HEK293 (cell line): Measurements from ENCODE around the gene FANCC.

Experiments
- CTCF ChIA-PET: fragments of 350-600 bp; formaldehyde crosslinking; extraction: SDS; loops from one replicate; lab custom pipeline; 2021; ENCODE audit warnings: antibody characterized with exemption; lab: Yijun Ruan, JAX
- POLR2A ChIA-PET: fragments of 300-600 bp; formaldehyde crosslinking; extraction: SDS; loops from one replicate; lab custom pipeline; 2020; ENCODE audit warnings: antibody characterized with exemption, inconsistent platforms; lab: Yijun Ruan, JAX
- H3K27ac ChIP-seq: fragments of 200-500 bp; sonication (Bioruptor generic); 2 replicates; pipeline ENCODE4 v1.5.1; 2014; ENCODE audit warnings: low read depth, low read length, control low read depth, inconsistent platforms; ENCODE audit errors: extremely low read depth
- H3K36me3 ChIP-seq, 2 experiments: fragments of 200-500 bp in 1 of 2; sonication (Bioruptor generic) in 1 of 2; 1 replicate in 1 of 2; 2 replicates in 1 of 2; pipeline ENCODE4 v1.5.1; 2014 to 2017; ENCODE audit warnings: inconsistent platforms in 2 of 2, low read length in 2 of 2; ENCODE audit not compliant: control insufficient read depth in 2 of 2, insufficient read depth in 1 of 2
- H3K4me1 ChIP-seq: fragments of 200-500 bp; sonication (Bioruptor generic); 2 replicates; pipeline ENCODE4 v1.5.1; 2014; ENCODE audit warnings: mild to moderate bottlenecking, low read length, inconsistent platforms; ENCODE audit not compliant: control insufficient read depth, insufficient read depth
- H3K4me3 ChIP-seq: 2 replicates; pipeline ENCODE4 v1.5.1; 2011; ENCODE audit warnings: low read depth, mild to moderate bottlenecking, control low read depth, low read length, moderate library complexity
- H3K9me3 ChIP-seq: fragments of 200-500 bp; sonication (Bioruptor generic); 2 replicates; pipeline ENCODE4 v1.5.1; 2014; ENCODE audit warnings: low read depth, low read length, inconsistent platforms; ENCODE audit not compliant: control insufficient read depth, insufficient read depth
- ATF2 ChIP-seq: fragments of 450-650 bp; formaldehyde crosslinking; IDR thresholded peaks from 2 replicates; pipeline ENCODE4 v1.5.1; 2016; ENCODE audit warnings: missing biosample characterization, missing genetic modification characterization, low read depth
- ELK4 ChIP-seq: IDR thresholded peaks from 2 replicates; pipeline ENCODE4 v1.6.1; 2011; ENCODE audit warnings: mild to moderate bottlenecking, low read depth, low read length, borderline replicate concordance
- GFI1B ChIP-seq: fragments of 450-650 bp; formaldehyde crosslinking; IDR thresholded peaks from 2 replicates; pipeline ENCODE4 v1.5.1; 2016; ENCODE audit warnings: missing biosample characterization, missing genetic modification characterization
- KLF7 ChIP-seq: fragments of 450-650 bp; formaldehyde crosslinking; IDR thresholded peaks from 2 replicates; pipeline ENCODE4 v1.5.1; 2016; ENCODE audit warnings: missing biosample characterization, missing genetic modification characterization, borderline replicate concordance
- SCRT2 ChIP-seq: fragments of 450-650 bp; formaldehyde crosslinking; IDR thresholded peaks from 2 replicates; pipeline ENCODE4 v1.5.1; 2016; ENCODE audit warnings: missing biosample characterization, missing genetic modification characterization
- SP2 ChIP-seq: fragments of 450-650 bp; formaldehyde crosslinking; IDR thresholded peaks from 2 replicates; pipeline ENCODE4 v1.5.1; 2016; ENCODE audit warnings: missing biosample characterization, missing genetic modification characterization
- SP3 ChIP-seq: fragments of 450-650 bp; formaldehyde crosslinking; IDR thresholded peaks from 2 replicates; pipeline ENCODE4 v1.5.1; 2016; ENCODE audit warnings: missing biosample characterization, missing genetic modification characterization
- TCF7L2 ChIP-seq: IDR thresholded peaks from 2 replicates; pipeline ENCODE4 v1.6.1; 2011; ENCODE audit warnings: low read depth, mild to moderate bottlenecking, inconsistent platforms, low read length, moderate library complexity, borderline replicate concordance
- YY1 ChIP-seq: fragments of 450-650 bp; formaldehyde crosslinking; IDR thresholded peaks from 2 replicates; pipeline ENCODE4 v1.5.1; 2018; ENCODE audit warnings: missing biosample characterization, missing genetic modification characterization
- ZNF10 ChIP-seq: fragments of 450-650 bp; formaldehyde crosslinking; IDR thresholded peaks from 2 replicates; pipeline ENCODE4 v1.5.1; 2017; ENCODE audit warnings: missing biosample characterization, missing genetic modification characterization
- ZNF112 ChIP-seq: fragments of 450-650 bp; formaldehyde crosslinking; IDR thresholded peaks from 2 replicates; pipeline ENCODE4 v1.5.0; 2017; ENCODE audit warnings: missing biosample characterization, missing genetic modification characterization
- ZNF132 ChIP-seq: fragments of 450-650 bp; formaldehyde crosslinking; IDR thresholded peaks from 2 replicates; pipeline ENCODE4 v1.5.1; 2017; ENCODE audit warnings: missing biosample characterization, missing genetic modification characterization, borderline replicate concordance
- ZNF211 ChIP-seq: fragments of 450-650 bp; formaldehyde crosslinking; IDR thresholded peaks from 2 replicates; pipeline ENCODE4 v1.5.1; 2016; ENCODE audit warnings: low read depth, missing biosample characterization, missing genetic modification characterization
- ZNF248 ChIP-seq: fragments of 450-650 bp; formaldehyde crosslinking; IDR thresholded peaks from 2 replicates; pipeline ENCODE4 v1.5.1; 2017; ENCODE audit warnings: missing biosample characterization, missing genetic modification characterization
- ZNF350 ChIP-seq: fragments of 450-650 bp; formaldehyde crosslinking; IDR thresholded peaks from 2 replicates; pipeline ENCODE4 v1.5.0; 2017; ENCODE audit warnings: missing biosample characterization, mild to moderate bottlenecking, missing genetic modification characterization
- ZNF521 ChIP-seq: fragments of 450-650 bp; formaldehyde crosslinking; IDR thresholded peaks from 2 replicates; pipeline ENCODE4 v1.5.1; 2017; ENCODE audit warnings: missing biosample characterization, mild to moderate bottlenecking, missing genetic modification characterization
- ZNF530 ChIP-seq: fragments of 450-650 bp; formaldehyde crosslinking; IDR thresholded peaks from 2 replicates; pipeline ENCODE4 v1.5.1; 2016; ENCODE audit warnings: low read depth, missing biosample characterization, missing genetic modification characterization
- ZNF544 ChIP-seq: fragments of 450-650 bp; formaldehyde crosslinking; IDR thresholded peaks from 2 replicates; pipeline ENCODE4 v1.5.0; 2017; ENCODE audit warnings: missing biosample characterization, missing genetic modification characterization
- ZNF585B ChIP-seq: fragments of 450-650 bp; formaldehyde crosslinking; IDR thresholded peaks from 2 replicates; pipeline ENCODE4 v1.5.1; 2016; ENCODE audit warnings: missing biosample characterization, missing genetic modification characterization
- ZNF596 ChIP-seq: fragments of 450-650 bp; IDR thresholded peaks from 2 replicates; pipeline ENCODE4 v1.5.0; 2018; ENCODE audit warnings: missing biosample characterization, mild to moderate bottlenecking, missing genetic modification characterization, moderate library complexity
- ZNF610 ChIP-seq: fragments of 450-650 bp; formaldehyde crosslinking; IDR thresholded peaks from 2 replicates; pipeline ENCODE4 v1.5.1; 2016; ENCODE audit warnings: missing biosample characterization, missing genetic modification characterization, borderline replicate concordance
- ZNF629 ChIP-seq: fragments of 450-650 bp; formaldehyde crosslinking; IDR thresholded peaks from 2 replicates; pipeline ENCODE4 v1.5.1; 2017; ENCODE audit warnings: missing biosample characterization, missing genetic modification characterization
- ZNF645 ChIP-seq: fragments of 450-650 bp; formaldehyde crosslinking; IDR thresholded peaks from 2 replicates; pipeline ENCODE4; 2016; ENCODE audit warnings: missing biosample characterization, missing genetic modification characterization
- TF ChIP-seq, protein P1 (sequence below): fragments of 450-650 bp; formaldehyde crosslinking; conservative IDR thresholded peaks from 2 replicates; pipeline ENCODE4 v1.5.1; 2016; ENCODE audit warnings: low read depth, missing biosample characterization, missing genetic modification characterization
- TF ChIP-seq, protein P2 (sequence below): fragments of 450-650 bp; formaldehyde crosslinking; IDR thresholded peaks from 2 replicates; pipeline ENCODE4 v1.5.1; 2016; ENCODE audit warnings: missing biosample characterization, missing genetic modification characterization

FANCC gene

DNA sequence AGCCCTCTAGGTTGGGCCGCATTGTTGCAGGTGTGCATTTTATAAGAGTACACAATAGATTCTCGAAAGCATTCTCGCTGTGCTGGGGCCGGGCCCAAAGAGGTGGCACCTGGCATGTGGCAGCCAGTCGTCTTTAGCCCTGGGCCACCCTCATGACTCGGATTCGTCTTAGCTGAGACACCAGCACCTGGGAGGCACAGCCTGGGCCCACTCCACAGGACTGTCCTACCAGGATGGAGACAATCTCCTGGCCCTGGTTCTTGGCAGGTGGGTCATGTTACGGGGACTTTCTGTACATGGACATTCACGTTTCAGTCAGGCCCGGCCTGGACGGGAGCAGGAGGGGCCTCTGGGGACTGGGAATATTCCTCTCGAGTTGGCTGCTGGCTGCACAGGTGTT, 212.5 kb downstream of the FANCC start:
- POLR2A ChIA-PET, result no interaction called here

DNA sequence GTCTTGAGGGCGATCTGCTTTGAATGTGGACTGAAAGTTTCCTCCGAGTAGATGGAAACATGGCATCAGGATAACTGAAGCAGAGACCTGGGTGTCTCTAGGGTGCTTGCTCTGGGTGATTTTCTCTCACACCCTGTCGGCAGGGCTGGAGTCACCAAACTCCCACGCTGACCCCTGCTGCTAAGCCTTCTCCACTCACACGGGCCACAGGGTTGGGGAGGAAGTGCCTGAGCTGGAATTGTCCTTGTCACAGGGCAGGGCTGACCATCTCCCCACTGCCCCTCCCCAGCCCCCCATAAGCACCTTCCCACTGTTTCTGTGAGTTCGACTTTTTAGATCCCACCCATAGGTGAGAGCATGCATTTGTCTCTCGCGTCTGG, 212.9 kb downstream of the FANCC start:
- no peak overlapping the region for H3K27ac ChIP-seq
- no peaks in the 10 kb centered on the region for H3K9me3 ChIP-seq
- TF ChIP-seq ZNF629 (tag by site-specific recombination), result no peak
- TF ChIP-seq ATF2 (tag by site-specific recombination), result no peak
- TF ChIP-seq ZNF530 (tag by site-specific recombination), result no peak
- no peak for TF ChIP-seq ZNF596 (tag by site-specific recombination)
- TF ChIP-seq, protein P1, sequence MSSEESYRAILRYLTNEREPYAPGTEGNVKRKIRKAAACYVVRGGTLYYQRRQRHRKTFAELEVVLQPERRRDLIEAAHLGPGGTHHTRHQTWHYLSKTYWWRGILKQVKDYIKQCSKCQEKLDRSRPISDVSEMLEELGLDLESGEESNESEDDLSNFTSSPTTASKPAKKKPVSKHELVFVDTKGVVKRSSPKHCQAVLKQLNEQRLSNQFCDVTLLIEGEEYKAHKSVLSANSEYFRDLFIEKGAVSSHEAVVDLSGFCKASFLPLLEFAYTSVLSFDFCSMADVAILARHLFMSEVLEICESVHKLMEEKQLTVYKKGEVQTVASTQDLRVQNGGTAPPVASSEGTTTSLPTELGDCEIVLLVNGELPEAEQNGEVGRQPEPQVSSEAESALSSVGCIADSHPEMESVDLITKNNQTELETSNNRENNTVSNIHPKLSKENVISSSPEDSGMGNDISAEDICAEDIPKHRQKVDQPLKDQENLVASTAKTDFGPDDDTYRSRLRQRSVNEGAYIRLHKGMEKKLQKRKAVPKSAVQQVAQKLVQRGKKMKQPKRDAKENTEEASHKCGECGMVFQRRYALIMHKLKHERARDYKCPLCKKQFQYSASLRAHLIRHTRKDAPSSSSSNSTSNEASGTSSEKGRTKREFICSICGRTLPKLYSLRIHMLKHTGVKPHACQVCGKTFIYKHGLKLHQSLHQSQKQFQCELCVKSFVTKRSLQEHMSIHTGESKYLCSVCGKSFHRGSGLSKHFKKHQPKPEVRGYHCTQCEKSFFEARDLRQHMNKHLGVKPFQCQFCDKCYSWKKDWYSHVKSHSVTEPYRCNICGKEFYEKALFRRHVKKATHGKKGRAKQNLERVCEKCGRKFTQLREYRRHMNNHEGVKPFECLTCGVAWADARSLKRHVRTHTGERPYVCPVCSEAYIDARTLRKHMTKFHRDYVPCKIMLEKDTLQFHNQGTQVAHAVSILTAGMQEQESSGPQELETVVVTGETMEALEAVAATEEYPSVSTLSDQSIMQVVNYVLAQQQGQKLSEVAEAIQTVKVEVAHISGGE (tag by site-specific recombination), result no peak
- no peak for TF ChIP-seq ZNF585B (tag by site-specific recombination)
- no peak for TF ChIP-seq YY1 (tag by site-specific recombination)
- TF ChIP-seq SP2 (tag by site-specific recombination), result no peak
- TF ChIP-seq GFI1B (tag by site-specific recombination), result no peak
- TF ChIP-seq ZNF248 (tag by site-specific recombination), result no peak
- no peak for TF ChIP-seq ZNF10 (tag by site-specific recombination)
- TF ChIP-seq ZNF132 (tag by site-specific recombination), result no peak
- H3K4me1 ChIP-seq, result no peaks in the 10 kb centered on the region
- CTCF ChIA-PET, result no interaction called here
- no peak overlapping the region for H3K4me3 ChIP-seq
- POLR2A ChIA-PET, result no interaction called here
- H3K36me3 ChIP-seq, result peaks cover 0 to 38% of the 10 kb centered on the region in 2 experiments; a peak in 1 of 3 replicates

More for the DNA sequence above, 212.5 kb downstream of the FANCC start:
- Histone ChIP-seq H3K36me3 (peaks cover 0 to 40% of the 10 kb centered on the region in 2 experiments; a peak in 1 of 3 replicates), H3K27ac (no peak overlapping the region), H3K9me3 (no peaks in the 10 kb centered on the region), H3K4me1 (no peaks in the 10 kb centered on the region), H3K4me3 (no peak overlapping the region)
- CTCF ChIA-PET, result no interaction called here
- TF ChIP-seq ZNF112 (tag by site-specific recombination), result no peak
- no peak for TF ChIP-seq TCF7L2
- no peak for TF ChIP-seq SCRT2
- TF ChIP-seq ZNF211 (tag by site-specific recombination), result no peak
- TF ChIP-seq ZNF610, result no peak
- TF ChIP-seq KLF7, result no peak
- TF ChIP-seq ZNF521, result no peak
- TF ChIP-seq ZNF544, result no peak
- TF ChIP-seq ZNF645 (tag by site-specific recombination), result no peak
- TF ChIP-seq, protein P2, sequence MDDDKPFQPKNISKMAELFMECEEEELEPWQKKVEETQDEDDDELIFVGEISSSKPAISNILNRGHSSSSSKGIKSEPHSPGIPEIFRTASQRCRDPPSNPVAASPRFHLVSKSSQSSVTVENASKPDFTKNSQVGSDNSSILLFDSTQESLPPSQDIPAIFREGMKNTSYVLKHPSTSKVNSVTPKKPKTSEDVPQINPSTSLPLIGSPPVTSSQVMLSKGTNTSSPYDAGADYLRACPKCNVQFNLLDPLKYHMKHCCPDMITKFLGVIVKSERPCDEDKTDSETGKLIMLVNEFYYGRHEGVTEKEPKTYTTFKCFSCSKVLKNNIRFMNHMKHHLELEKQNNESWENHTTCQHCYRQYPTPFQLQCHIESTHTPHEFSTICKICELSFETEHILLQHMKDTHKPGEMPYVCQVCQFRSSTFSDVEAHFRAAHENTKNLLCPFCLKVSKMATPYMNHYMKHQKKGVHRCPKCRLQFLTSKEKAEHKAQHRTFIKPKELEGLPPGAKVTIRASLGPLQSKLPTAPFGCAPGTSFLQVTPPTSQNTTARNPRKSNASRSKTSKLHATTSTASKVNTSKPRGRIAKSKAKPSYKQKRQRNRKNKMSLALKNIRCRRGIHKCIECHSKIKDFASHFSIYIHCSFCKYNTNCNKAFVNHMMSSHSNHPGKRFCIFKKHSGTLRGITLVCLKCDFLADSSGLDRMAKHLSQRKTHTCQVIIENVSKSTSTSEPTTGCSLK, result no peak
- TF ChIP-seq ZNF350 (tag by site-specific recombination), result no peak
- no peak for TF ChIP-seq SP3 (tag by site-specific recombination)
- TF ChIP-seq ELK4, result no peak
